SJSA1 (cell line): ENCODE data around the gene ADAMTS3. TPM values are rescaled to one million over a fixed set of nuclear protein-coding genes. Genes with fewer than 3 reads are reported as not detected.

Experiments used
- DNase-seq, 2 experiments: peaks; one replicate each; pipeline ENCODE4 v3.0.0-alpha.2; 2015 to 2020; ENCODE audit warnings: low spot score in 2 of 2, low read depth in 1 of 2
- H3K27ac ChIP-seq: fragments of 250-450 bp; sonication (Bioruptor Pico); 2 replicates; pipeline ENCODE4 v1.5.1; 2020; ENCODE audit warnings: mild to moderate bottlenecking, moderate library complexity
- H3K27me3 ChIP-seq: fragments of 250-450 bp; sonication (Bioruptor Pico); replicated peaks from 2 replicates; pipeline ENCODE4 v1.5.1; 2020; ENCODE audit warnings: mild to moderate bottlenecking, moderate library complexity
- H3K36me3 ChIP-seq: fragments of 250-450 bp; sonication (Bioruptor Pico); 2 replicates; pipeline ENCODE4 v1.5.1; 2020; ENCODE audit warnings: mild to moderate bottlenecking
- H3K4me1 ChIP-seq: fragments of 250-450 bp; sonication (Bioruptor Pico); replicated peaks from 2 replicates; pipeline ENCODE4 v1.6.1; 2021; ENCODE audit warnings: mild to moderate bottlenecking
- H3K4me3 ChIP-seq: fragments of 250-450 bp; sonication (Bioruptor Pico); 2 replicates; pipeline ENCODE4 v1.5.1; 2020; ENCODE audit warnings: mild to moderate bottlenecking
- H3K9me3 ChIP-seq: fragments of 250-450 bp; sonication (Bioruptor Pico); replicated peaks from 2 replicates; pipeline ENCODE4 v1.5.1; 2020; ENCODE audit warnings: mild to moderate bottlenecking
- total RNA-seq: library from RNA; depleted of rRNA; stranded (reverse); fragments of >200 nt; shearing (Covaris generic); gene quantifications from 2 replicates; pipeline ENCODE4 v1.2.3, GENCODE V29; 2014

The ADAMTS3 gene
- total RNA-seq, 1 experiment from 2014 or later, result 0.45 TPM

GRCh38 chr4:72394012-72394663, 174.9 kb downstream of the ADAMTS3 start:
- Histone ChIP-seq H3K27ac (no peak overlapping the region), H3K4me1 (no peaks in the 10 kb centered on the region), H3K36me3 (no peaks in the 10 kb centered on the region), H3K9me3 (no peaks in the 10 kb centered on the region), H3K4me3 (no peak overlapping the region), H3K27me3 (no peaks in the 10 kb centered on the region)
- DNase-seq, result no peak

DNA sequence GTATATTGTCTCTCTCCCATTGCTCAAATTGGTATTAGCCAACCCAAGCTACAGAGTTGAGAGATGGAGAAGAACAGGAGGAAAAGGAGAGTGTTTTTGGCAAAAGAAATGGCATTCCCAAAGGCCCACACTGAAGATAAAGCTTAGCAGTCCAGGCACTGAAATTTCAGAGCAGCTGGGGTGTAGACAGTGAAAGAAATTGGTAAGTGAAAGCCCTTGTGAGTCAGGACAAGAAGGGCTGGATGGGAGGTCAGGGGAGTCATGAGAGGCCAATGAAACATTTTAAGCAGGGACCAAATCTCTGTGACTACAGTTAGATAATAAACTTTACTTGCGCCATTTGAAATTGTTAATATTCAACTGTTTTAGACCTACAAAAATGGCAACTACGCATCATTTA, 177.7 kb downstream of the ADAMTS3 start:
- H3K4me3 ChIP-seq, result no peak overlapping the region
- no peaks in the 10 kb centered on the region for H3K4me1 ChIP-seq
- no peaks in the 10 kb centered on the region for H3K36me3 ChIP-seq
- no peaks in the 10 kb centered on the region for H3K27me3 ChIP-seq
- H3K27ac ChIP-seq, result no peak overlapping the region
- no peak for DNase-seq
- H3K9me3 ChIP-seq, result no peaks in the 10 kb centered on the region

GRCh38 chr4:72390409-72390808, 178.6 kb downstream of the ADAMTS3 start:
- no peaks in the 10 kb centered on the region for H3K9me3 ChIP-seq
- H3K27me3 ChIP-seq, result no peaks in the 10 kb centered on the region
- H3K27ac ChIP-seq, result no peak overlapping the region
- H3K36me3 ChIP-seq, result no peaks in the 10 kb centered on the region
- no peak overlapping the region for H3K4me3 ChIP-seq
- H3K4me1 ChIP-seq, result no peaks in the 10 kb centered on the region
- no peak for DNase-seq

DNA sequence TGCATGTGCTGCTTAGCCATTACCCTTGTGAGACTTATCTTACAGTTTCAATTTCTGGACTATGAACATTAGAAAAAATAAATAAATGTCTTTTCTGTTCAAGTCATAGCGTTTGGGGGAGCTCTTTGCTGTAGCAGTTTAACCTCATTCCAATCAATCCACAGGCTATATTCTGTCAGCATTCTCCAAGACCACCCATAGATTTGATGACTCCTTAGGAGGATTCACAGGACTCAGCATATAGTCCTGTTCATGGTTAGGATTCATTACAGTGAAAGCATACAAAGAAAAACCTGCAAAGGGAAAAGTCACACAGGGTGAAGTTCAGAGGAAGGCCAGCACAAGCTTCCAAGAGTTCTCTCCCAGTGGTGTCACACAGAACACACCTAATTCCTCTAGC, 180.5 kb downstream of the ADAMTS3 start:
- DNase-seq, result no peak
- Histone ChIP-seq H3K4me3 (no peak overlapping the region), H3K36me3 (no peaks in the 10 kb centered on the region), H3K27me3 (no peaks in the 10 kb centered on the region), H3K4me1 (no peaks in the 10 kb centered on the region), H3K9me3 (no peaks in the 10 kb centered on the region), H3K27ac (no peak overlapping the region)

DNA sequence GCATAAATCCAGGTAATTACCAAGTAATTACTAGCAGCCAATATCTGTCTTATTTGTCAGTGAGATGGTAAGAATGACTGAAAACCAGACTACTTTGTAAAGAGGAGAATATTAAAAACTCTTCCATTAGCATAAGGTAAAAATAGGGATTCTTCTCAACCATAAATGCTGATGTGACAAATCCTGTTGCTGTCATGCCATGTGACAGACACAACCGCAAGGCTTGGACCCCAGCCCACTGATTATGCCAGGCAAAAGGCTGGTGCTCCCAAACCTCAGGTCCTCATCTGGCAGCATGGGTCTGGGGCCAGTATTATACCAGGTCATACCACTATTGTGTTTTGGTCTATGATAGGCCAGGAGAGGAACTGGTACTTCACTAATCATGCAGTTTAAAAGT, 181.1 kb downstream of the ADAMTS3 start:
- no peak for DNase-seq
- Histone ChIP-seq H3K36me3 (no peaks in the 10 kb centered on the region), H3K4me3 (no peak overlapping the region), H3K27ac (no peak overlapping the region), H3K4me1 (no peaks in the 10 kb centered on the region), H3K9me3 (no peaks in the 10 kb centered on the region), H3K27me3 (no peaks in the 10 kb centered on the region)

DNA sequence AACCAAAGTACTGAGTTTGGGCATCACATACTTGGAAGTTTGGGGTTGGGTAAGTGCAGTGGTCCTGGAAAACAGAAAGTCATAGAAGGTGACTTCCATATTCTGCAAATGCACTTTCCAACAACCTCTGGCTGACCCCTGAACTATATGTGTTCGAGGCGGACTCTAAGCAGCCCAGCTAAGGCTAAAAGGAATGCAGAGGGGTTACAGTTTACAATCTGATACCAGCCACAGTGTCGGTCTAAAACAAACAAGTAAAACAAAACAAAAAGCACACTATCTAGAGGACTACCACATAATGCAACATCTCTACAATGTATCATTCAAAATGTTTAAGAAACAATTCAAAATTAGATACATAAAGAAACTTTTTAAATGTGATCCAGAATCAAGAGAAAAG, 185.6 kb downstream of the ADAMTS3 start:
- H3K27ac ChIP-seq, result no peak overlapping the region
- no peaks in the 10 kb centered on the region for H3K4me1 ChIP-seq
- no peaks in the 10 kb centered on the region for H3K27me3 ChIP-seq
- H3K36me3 ChIP-seq, result no peaks in the 10 kb centered on the region
- no peak for DNase-seq
- no peaks in the 10 kb centered on the region for H3K9me3 ChIP-seq
- H3K4me3 ChIP-seq, result no peak overlapping the region

- no peaks in the 10 kb centered on the region for H3K4me1 ChIP-seq
- no peak overlapping the region for H3K27ac ChIP-seq
- H3K27me3 ChIP-seq, result no peaks in the 10 kb centered on the region
- DNase-seq, result no peak
- H3K4me3 ChIP-seq, result no peak overlapping the region
- H3K36me3 ChIP-seq, result no peaks in the 10 kb centered on the region
- H3K9me3 ChIP-seq, result no peaks in the 10 kb centered on the region
These were observed 190.1 kb downstream of the ADAMTS3 start for GRCh38 chr4:72378901-72379300.

- DNase-seq, result no peak
- no peak overlapping the region for H3K4me3 ChIP-seq
- H3K4me1 ChIP-seq, result no peaks in the 10 kb centered on the region
- no peaks in the 10 kb centered on the region for H3K27me3 ChIP-seq
- H3K9me3 ChIP-seq, result no peaks in the 10 kb centered on the region
- no peak overlapping the region for H3K27ac ChIP-seq
- no peaks in the 10 kb centered on the region for H3K36me3 ChIP-seq
These were observed 191.4 kb downstream of the ADAMTS3 start for GRCh38 chr4:72377491-72378194.

DNA sequence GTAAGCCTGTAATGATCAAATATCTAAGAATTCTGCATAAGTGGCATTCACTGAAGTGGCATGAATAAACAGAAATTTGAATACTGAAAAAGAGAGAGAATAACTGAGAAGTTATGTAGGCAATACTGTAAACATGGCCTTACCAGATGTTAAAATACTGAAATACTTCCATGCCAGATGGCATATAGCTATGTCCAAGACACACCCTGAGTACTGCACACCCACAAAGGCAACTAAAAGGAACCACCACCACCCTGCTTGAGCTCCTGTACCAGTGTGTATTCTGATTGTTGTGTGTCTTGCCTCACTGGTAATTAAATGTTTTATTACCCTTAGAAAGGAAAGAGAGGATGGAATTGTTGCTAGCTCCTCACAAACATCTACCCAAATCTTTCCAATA, 192.1 kb downstream of the ADAMTS3 start:
- Histone ChIP-seq H3K4me3 (no peak overlapping the region), H3K9me3 (no peaks in the 10 kb centered on the region), H3K36me3 (no peaks in the 10 kb centered on the region), H3K4me1 (no peaks in the 10 kb centered on the region), H3K27ac (no peak overlapping the region), H3K27me3 (no peaks in the 10 kb centered on the region)
- no peak for DNase-seq

DNA sequence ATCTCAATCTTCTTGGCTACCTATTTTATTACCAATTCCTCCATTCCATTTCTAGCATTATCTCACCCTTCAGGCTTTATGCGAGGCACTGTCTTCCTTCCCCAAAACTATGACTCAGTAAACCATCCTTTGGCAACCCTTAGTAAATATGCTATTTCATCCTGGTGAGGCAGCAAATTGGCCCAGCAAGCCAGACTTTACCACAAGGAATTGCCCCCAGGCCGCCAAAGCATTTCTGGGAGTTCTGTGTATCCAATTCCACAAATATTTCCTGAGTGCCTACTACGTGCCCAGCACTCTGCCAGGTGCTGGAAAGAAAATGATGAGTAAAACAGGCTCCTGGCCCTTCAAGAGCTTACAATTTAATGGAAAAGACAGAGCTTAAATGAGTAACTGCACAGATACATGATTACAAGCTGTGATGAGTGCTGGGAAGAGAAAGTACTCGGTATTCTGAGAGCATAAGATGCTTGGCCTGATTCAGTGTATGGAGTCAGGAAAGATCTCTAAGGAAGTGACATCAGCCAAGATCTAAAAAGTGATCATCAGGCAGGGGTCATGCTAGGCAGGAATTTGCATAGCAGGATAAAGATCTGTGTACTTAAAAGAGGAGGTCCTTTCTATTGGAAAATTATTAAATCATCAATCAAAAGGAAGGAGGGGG, 193.8 kb downstream of the ADAMTS3 start:
- no peaks in the 10 kb centered on the region for H3K27me3 ChIP-seq
- H3K36me3 ChIP-seq, result no peaks in the 10 kb centered on the region
- DNase-seq, result no peak
- H3K4me3 ChIP-seq, result no peak overlapping the region
- no peak overlapping the region for H3K27ac ChIP-seq
- H3K4me1 ChIP-seq, result no peaks in the 10 kb centered on the region
- H3K9me3 ChIP-seq, result no peaks in the 10 kb centered on the region

- H3K9me3 ChIP-seq, result no peaks in the 10 kb centered on the region
These were observed 194.9 kb downstream of the ADAMTS3 start for GRCh38 chr4:72374159-72374558.

DNA sequence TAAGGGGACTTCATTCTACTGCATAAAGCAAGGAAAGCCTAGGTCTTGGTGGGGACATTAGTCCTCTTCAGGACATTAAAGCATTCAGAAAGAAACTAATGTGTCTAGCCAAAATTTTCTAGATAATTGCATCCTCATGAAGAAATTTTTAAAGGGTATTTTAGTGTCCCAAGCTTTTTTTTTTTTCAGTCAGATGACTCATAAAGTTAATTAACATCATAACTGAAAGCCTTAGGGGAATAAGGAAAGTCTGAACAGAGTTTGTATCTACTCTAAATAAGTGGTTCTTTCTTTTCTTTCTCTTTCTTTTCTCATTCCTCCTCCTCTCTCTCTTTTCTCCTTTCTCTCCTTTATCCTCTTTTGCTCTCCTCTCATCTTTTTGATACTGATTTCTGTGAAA, 202.4 kb downstream of the ADAMTS3 start:
- no peaks in the 10 kb centered on the region for H3K27me3 ChIP-seq
- no peaks in the 10 kb centered on the region for H3K4me1 ChIP-seq
- H3K27ac ChIP-seq, result no peak overlapping the region
- no peaks in the 10 kb centered on the region for H3K36me3 ChIP-seq
- H3K4me3 ChIP-seq, result no peak overlapping the region
- DNase-seq, result no peak
- H3K9me3 ChIP-seq, result no peaks in the 10 kb centered on the region

More at GRCh38 chr4:72374159-72374558, 194.9 kb downstream of the ADAMTS3 start:
- Histone ChIP-seq H3K4me3 (no peak overlapping the region), H3K36me3 (no peaks in the 10 kb centered on the region), H3K27ac (no peak overlapping the region), H3K27me3 (no peaks in the 10 kb centered on the region), H3K4me1 (no peaks in the 10 kb centered on the region)
- no peak for DNase-seq

DNA sequence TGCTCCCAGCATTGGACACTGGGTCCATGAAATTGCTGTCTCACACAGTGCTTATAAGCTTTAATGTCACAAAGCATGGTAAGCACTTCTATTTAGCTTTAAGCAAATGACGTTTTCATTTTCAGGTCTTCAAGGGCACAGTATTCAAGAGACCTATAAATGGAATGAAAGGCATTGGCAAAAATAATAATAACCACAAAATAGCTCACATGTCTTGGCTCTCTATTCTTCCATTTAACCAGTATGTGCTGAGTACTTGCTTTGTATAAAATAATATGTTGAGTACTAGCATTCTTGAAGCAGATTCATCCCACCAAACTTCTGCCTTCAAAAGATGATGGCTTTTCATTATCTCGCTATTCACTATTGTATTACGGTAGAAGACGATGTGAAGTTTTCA, 203.0 kb downstream of the ADAMTS3 start:
- Histone ChIP-seq H3K4me3 (no peak overlapping the region), H3K9me3 (no peaks in the 10 kb centered on the region), H3K4me1 (no peaks in the 10 kb centered on the region), H3K27me3 (no peaks in the 10 kb centered on the region), H3K27ac (no peak overlapping the region), H3K36me3 (no peaks in the 10 kb centered on the region)
- DNase-seq, result no peak

GRCh38 chr4:72365016-72365415, 204.0 kb downstream of the ADAMTS3 start:
- no peak overlapping the region for H3K4me3 ChIP-seq
- no peaks in the 10 kb centered on the region for H3K4me1 ChIP-seq
- no peaks in the 10 kb centered on the region for H3K9me3 ChIP-seq
- H3K27me3 ChIP-seq, result no peaks in the 10 kb centered on the region
- DNase-seq, result no peak
- H3K36me3 ChIP-seq, result no peaks in the 10 kb centered on the region
- H3K27ac ChIP-seq, result no peak overlapping the region
